ENCODE results near the gene CNN3.

The CNN3 gene

DNA sequence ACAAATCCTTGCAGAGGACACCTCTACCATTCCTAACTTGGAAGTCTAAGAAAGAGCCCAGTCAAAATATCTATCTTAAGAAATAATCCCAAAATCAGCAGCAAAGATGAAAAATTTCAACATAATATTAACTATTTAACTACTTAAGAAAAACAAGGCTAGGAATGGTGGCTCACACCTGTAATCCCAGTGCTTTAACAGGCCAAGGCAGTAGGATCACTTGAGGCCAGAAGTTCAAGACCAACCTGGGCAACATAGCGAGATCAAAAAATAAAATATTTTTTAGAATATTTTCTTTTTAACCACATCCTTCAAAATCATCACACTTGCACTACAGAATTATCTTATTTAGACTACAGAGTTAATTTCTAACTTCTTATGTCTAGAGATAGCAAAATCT is 4.9 kb downstream of the CNN3 start:
- DNase-seq, result no peak

DNA sequence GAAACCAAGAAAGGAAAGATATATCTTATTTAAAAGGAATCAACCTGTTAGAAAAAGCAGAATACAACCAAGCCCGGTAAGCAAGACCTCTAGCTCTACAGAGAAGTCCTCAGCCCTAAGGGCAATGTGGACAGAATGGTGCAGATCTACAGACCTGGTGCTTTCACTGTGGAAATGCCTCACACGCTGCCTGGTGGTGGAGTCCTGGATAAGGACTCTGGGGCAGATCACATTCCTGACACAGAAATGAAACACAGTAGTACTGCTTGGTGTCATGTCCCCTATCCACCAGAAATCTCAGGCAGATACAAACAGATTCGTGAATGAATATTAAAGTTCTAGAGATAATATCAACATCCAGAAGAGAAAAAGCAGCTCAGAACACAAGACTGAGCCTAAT is 6.8 kb downstream of the CNN3 start:
- no peak for DNase-seq

DNA sequence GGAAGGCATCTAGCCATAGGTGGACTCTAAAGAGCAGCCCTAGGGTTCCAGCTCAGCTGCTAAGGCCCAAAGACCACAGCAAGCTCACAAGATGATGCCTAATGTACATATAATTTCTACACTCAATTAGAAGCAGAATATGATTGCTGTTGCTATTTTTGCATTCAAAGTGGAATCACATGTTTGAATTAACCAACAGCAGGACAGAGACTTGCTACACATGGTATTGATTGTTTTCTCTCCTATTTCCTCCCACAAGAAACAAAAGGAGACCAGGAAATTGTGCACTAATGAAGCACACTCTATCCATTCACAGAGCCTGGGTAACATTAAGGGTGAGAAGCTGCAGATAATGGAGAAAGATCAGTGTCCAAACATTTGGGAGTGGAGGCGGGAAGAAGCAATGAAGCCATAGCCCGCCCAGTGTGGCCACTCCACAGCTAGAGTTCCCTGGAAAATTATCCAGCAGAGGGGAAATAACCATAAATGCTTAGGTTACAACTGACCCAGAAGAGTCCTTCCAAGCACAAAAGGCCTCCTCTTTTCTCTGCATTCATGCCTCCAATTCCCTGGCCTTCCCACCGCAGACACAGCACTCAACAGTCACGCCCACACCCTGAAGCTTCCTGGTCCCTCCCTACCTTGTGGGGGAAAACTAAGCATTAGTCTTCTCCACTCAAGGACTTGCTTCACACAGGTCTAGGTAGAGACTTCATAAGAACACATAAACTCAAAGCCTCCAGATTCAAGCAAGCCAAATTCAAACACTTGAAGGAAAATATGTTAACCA is 7.5 kb downstream of the CNN3 start:
- DNase-seq, result no peak

DNA sequence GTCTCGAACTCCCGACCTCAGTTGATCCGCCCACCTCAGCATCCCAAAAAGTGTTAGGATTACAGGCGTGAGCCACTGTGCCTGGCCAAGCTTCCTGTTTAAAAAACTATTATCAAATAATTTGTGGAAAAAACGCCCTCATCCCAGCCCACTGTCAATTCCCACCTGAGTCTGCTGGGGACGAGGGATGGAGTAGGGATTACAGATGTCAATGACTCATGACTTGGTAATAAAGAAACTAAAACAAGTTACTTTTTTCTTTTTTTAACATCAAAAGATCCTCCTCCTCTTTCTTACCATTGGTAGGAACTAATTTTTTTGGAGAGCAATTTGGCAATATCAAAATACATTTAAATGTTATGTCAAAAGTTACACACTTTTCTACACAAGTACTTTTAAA is 9.7 kb downstream of the CNN3 start:
- no peak for DNase-seq

DNA sequence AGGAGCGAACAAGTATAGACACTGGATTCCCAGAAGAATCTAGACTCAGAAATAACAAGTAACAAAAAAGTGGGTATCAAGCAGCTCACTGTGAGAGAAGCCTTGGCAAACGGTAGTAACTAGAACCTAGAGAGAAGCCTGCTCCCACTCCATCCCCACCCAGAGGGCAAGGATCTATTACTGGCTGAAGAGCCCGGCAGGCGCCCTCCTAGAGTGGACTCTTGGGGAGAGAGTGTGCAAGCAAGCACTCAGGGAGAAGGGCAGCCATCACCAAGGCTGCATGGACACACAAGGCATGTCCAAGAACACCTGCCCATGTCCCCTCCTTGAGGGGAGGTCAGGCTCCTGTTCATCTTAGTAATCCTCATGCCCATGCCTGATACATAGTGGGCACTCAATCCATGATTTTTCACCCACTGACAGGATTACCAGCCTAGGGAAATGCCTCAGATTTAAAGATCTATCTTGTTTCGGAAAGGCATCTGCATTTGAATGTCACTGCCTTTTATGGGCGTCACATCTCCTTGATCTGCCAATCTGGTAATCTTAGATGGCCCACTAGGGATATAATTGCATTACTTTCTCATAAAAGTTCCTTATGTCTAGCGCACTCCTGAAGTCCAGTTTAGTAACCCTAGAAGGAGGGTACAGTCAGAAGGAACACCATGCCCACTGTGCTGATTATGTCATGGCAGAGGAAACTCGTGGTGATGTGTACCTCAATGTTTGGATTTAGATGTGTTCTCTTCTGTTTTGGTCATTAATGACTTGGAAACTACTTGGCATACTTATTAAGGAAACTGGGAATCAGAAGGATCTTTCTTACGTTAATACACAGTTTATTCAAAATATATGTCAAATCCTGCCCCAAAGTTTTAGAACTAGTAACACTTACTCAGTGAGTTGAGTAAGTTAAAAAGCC is 14.4 kb downstream of the CNN3 start:
- no peak for DNase-seq

DNA sequence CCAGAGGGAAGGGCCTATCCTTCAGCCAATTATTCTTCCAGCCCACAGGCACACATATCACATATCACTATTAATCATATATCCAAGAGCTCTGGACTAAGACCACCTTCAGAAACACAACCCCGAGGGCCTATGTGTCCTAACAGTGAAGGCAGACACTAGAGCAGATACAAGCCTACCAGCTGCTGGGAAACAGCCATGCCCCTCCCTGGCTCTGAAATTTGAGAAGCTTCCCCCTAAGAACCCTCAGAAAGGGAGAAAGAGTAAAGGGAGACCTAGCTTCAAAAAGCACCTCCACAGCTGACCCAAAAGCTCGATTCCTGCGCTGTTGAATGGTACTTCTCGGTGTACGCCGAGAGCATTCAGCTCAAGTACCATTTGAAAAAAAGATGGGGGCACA is 17.4 kb downstream of the CNN3 start:
- DNase-seq, result no peak

DNA sequence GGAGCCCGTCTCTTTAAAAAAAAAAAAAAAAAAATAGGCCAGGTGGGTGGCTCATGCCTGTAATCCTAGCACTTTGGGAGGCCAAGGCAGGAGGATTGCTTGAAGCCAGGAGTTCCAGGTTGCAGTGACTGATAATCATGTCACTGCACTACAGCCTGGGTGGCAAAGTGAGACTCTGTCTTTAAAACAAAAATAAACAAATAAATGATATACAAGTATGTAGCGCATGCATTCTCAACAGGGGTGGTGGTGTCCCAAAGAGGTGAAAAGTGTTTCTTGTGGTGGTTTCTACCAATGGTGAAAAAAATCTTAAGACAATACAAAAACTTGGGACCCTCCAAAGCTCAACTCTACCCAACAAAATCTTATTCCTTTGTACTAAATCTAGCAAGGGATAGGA is 17.9 kb downstream of the CNN3 start:
- DNase-seq, result no peak

DNA sequence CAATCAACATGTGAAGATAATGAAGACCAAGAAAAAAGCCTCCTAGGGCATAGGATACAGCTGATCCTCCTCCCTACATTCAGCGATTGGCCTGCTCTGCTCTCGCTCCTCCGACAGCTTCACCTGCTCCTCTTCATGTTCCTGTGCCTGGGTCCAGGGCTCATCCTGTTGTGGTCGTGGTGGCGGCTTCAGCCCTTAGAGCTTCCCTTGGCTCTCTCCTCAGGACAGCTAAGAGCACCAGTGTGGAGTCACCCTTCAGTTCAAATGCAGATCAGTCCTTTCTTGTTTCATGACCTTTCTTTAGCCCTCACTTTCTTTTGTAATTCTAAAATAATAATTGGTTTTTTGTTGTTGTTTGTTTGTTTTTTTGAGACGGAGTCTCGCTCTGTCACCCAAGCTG is 18.7 kb downstream of the CNN3 start:
- no peak for DNase-seq

DNA sequence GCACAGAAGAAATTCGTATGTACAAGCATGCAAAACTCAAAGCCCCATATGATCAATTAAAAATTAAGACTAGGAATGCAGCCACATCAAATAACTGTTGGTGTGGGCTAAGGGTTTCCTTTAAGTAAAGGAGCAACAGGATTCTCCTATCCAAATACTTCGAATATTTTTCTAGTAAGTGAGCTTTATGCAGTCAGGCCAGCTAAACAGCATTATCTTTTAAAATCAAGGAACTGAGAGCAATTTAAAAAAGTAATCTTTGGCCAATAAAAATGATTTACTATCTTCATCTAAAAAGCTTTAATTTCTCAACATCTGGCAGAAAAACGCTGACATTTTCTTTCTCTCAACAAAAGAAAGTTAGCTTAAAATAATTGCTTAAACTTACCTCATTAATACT is 19.8 kb downstream of the CNN3 start:
- no peak for DNase-seq

DNA sequence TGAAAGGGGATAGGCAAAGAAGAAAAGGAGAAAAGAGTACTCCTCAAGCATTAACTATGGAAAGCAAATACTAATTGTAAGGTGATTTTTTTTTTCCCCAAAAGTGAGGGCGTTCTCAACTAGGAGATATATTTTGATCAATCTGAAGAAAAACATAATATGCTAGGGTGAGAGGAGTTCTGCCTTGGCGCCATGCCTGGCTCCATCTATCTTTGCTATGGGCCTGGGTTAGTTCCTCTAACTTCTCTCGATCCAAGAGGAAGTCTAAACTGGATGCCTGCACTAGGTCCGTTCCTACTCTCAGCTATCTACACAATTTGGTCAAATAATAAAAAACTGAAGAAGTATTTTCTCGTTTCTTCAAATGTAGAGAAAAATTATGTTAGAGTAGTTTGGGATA is 20.5 kb downstream of the CNN3 start:
- no peak for DNase-seq

DNA sequence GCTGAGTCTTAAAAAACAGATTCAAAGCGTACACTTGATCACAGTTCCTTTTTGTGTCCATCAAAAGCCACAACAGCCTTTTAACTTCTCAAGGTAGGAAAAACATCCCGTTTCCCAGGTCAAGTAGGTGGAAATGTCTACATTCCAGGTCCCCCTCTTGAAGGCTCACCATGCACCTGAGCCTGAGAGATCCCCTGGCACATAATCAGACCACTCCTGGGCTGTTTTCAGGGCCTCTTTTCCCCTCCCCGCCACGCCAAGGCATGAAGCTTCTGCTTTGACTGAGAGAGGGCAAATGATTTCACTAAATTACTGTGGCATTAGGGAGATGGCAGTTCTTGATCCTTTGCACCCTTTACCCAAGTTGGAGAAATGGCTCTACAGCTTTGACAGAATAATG is 21.7 kb downstream of the CNN3 start:
- no peak for DNase-seq

DNA sequence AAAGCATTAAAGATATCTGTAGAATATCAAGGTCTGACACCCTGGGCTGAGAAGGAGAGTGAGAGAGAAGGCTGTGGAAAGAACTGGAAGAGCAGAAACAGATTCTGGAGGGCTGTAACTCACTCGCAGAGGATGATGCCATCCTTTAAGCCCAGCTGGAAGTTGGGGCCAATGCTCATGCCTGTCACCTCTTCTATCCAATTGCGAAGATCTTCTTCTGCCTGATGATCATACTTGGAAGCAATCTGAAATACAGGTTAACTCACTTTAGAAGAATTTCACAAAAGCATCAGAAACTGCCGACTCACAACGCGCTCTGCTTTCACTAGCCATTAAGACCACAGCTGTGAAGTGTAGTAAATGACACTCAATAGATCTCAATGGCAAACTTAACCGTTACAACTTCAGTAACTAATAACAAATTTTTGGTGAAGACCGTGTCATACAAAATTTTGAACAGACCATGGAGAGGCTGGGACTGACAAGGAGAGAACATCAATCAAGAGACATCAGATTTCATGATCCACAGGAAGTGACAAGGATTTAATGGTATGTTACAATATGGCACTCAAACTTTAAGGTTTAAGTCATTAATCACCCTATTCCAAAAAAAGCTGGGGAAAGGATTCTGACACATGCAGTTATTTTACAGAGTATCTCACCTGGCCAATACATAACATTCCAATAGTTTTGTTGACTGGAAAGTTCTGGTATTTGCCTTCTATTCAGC is 23.5 kb downstream of the CNN3 start:
- DNase-seq, result no peak

DNA sequence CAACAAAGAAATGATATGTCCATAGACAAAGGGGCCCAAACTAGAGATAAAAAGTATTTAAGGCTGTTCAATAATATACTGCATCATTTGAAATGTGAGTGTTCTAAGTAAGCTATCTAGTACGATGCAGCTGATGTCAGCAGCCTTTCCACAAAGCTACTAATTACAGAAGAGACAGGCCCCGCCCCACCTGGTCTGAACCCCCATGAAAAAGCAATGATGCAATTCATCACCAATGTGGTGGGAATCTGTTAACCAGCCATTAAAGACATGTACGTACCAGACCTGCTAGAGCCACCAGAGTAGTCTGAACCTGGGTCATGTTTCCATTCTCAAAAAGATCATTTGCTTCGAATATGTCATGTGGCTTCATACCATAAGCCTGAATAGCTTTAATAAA is 25.1 kb downstream of the CNN3 start:
- no peak for DNase-seq

DNA sequence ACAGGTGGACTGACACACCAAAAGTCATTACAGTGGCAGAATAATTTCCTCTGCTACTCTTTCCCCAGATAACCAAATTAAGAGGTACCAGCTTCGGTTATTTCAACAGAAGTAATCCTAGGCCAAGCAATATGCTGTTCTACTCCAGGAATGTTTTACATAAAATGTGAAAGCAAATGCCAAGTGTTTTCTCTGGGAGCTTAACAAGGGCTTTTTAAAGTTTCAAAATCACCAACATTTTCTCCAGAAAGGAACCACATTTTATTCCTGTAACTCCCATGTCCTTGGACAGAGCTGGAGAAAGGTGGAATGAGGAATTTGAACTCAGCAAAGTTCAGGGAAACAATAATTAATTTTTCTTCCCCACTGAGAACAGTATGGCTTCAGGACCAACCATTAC is 27.2 kb downstream of the CNN3 start:
- no peak for DNase-seq

DNA sequence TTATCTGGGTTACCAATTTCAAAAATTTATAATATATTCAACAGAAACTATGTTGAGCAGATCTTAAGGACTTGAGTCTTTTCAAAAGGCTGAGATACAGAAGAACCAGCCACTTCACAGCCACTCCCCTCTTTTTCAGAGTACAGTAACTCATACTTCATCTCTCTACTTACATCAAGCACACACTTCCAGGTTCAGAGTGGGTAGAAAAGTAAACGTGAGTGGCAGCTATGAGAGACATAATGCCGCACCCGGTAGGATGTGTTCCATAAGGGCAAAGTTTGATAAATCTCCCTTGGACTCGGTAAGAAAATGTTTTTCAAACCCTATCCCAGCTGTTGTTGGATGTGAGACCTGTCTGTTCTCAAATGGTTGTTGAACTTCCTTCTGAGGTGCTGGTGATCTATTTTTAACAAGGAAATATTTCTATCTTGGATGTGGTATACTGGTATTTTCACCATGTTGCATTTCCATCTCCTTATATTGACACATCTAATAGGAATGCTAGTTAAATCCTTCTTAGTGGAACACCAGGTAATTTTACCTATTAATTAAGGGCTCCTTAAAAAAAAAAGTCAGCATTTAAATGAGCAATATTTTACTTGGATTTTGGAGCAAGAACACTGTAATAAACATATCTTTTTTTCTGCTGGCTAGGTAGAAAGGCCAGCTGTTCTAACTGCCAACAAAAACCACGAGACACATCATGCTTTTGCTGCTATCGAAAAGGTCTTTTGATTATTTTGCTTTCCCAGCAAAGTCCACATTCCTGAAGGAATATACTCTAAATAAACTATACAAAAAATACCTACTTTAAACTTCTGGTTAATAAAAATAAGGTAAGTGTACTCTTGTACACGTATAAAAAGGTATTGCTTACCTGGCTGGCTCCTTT is 28.2 kb downstream of the CNN3 start:
- DNase-seq, result no peak

DNA sequence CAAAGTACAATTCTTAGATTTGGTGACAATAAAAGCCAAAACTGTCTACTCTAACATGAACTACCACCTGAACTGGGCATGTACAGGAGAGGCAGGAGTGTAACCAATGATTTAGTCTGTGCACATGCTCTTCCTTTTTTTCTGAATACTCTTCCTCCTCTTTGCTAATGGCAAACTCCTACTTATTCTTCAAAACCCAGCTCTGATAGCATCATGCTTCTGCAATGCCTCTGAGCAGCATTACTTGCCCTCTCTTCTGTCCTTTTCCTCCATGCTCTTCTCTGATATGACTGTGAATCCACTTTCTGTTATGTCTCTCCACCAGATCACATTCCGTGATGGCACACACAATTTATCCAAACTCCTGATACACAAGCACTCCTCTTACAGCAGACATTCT is 31.4 kb downstream of the CNN3 start:
- no peak for DNase-seq

DNA sequence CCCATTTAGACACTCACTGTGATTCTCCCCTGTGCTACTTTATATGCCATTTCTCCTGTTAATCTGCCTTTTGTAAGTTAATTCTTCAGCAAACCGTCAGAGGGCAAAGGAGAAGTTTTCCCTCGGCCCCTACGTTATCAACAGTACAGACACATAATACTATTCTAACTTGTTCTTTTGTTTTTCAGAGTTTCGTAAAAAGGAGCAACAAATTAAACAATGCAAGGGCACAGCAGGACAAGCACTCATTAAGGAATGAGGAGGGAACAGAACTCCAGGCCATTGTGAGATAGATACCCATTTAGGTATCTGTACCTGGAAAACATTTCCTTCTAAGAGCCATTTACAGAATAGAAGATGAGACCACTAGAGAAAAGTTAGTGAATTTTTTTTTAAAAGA is 32.3 kb downstream of the CNN3 start:
- no peak for DNase-seq

DNA sequence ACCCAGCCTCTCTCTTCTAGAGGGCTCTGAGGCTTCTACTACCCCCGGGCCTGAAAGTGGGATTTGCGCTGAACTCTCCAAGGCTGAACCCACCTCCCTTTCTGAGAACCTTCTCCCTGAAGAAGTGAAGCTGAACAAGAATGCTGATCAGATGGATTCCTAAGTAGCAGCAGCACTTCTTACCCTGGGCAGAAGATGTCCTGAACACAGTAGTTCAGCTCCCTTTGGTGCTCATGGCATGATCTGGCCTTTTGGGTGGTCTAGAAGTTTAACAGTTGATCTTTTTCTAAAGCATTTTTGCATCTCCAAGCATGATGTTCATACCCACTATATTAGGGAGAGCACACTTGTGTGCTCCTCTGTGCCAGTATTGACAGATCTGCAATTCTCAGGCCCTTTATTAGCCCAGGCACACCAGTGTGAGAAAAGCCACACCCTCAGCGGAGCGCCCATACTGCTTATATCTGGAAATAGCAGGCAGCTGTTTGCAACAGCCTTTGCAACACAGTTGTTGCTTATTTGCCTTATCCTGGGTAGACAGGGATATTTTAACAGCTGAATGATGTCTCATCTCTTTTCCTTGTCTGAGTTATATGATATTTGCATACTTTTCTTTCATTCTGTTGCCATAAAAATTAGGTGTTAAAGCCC is 34.2 kb downstream of the CNN3 start:
- DNase-seq, result no peak

DNA sequence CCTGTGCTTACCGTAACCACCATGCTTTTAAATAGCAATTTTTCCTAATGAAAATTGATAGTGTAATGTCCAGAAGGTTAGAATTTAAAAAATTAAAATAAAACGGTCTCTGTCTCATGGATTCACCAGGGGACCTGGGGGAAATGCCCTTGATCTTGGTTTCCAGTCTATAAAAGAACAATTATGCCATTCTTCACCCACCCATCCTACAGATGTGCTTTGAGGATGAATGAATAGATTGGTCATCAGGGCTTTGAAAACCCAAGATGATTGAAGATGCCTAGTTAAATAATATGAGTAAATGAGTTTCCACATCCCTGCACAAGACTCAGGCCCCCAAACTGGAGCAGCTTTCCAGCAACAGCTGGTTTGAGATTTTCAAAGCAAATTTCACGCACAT is 38.7 kb downstream of the CNN3 start:
- no peak for DNase-seq

DNA sequence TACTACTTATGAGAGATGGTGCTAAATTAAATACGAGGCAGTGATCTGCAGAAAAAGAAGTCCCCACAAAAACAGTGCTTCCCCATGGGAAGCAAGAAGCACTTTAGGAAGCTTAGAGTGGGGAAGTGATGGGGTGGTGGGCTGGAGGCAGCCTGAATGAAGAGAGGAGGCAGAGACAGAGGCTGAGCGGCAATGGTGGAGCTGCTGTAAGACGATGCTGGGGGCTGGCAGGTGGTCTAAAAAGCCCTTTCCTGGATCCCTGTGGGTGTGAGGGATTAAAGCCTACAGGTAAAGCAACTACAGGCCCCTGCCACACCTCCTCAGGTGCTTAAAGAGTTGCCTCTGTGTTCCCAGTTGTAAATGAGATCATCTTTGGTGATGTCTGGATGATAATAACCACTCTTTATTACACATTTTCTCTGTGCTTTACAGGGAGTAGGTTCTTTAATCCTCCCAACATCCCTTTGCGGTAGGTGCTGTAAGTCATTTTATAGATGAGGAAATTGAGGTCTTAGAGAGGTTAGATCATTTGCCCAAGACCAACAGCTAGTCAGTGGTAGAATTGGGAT is 39.2 kb downstream of the CNN3 start:
- DNase-seq, result no peak

DNA sequence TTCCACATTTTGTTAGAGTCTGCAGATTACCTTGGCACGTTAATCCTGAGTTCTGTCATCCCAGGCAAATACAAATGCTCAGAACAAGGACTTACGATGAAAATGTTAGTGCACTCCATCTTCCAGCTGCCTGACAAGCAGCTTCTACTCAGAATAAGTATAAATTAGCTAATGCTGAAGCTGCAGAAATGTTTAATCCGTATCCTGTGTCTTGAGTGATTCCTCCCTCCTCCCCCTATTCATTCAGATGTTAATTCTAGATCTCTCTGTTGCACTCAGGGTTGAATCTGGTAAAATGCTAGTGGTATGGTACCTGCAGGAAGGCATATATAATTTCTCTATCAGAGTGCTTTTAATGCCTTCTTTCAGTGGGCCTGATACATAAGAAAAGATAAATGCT is 39.8 kb downstream of the CNN3 start:
- no peak for DNase-seq

DNA sequence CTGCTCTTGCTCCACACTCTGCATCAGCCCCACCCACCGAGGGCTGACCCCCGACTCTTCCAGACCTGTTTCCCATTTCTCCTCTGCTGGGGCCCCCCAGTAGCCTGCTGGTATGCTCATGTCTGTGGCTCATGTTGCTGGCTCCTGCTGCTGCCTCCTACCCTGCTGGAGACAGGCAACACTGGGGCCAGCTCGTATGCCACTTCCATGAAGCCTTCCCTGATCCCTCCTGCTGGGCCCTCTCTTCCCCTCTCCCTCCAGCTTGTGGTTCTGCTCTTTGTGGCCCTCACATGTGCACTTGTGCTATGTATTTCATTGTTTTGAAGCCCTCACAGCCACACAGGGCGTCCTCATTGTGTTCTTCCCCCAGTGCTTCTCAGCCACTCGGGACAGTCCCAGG is 40.5 kb downstream of the CNN3 start:
- no peak for DNase-seq

Data from stimulated activated CD4-positive, alpha-beta T cell treated with anti-CD3 and anti-CD28 coated beads, Interleukin-4, amount 100 ng/mL, for 1 hour (primary cell).